ENCODE data around the gene DCANP1. TPM values are rescaled to one million over a fixed set of nuclear protein-coding genes. Genes with fewer than 3 reads are reported as not detected.
A peak's percentile ranks its signal among the peaks of the same experiment; 100 is the strongest.

The DCANP1 gene
- total RNA-seq, 6 experiments from 2014 or later = not detected

DNA sequence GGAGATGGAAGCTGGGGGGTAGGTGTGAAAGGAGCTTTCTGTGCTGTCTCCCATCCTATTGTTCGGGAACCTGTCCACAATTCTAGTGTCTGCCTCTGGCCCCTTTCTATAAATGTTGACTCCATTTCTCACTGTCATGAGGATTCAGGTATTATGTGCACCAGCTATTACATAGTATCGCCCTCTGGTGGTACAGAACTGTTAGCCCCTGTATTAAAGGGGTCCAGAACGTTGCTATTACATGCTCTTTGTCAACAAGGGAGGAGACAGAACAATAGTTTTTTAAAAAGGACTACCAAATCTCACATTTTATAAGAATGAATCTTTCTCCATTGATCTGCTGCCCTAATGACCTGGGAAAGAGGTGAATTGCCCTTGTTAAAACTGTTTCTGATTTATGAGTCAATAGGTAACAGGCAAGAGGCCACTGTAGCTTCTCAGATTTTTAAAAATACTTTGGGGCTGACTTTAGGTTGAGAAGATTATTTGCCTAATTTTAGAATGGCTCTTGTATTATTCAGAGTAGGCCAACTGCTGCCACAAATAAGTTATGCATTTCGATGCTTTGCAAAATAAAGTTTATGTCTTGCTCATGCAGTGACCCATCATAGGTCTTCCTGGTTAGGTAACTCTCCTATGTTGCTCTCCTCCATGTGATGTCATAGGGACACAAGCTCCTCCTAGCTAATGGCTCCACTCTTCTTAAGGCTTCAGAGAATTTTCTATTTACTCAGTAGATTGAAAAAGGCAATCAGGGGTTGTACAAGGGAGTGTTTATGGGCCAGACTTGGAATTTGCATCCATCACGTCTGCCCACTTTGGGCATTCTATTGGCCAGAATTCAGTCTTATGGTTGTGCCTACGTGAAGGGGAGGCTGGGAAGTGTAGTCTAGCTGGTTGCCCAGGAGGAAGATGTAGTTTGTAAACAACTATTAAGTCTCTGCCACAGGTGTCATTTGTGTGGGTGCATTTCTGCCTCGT lies 20.8 kb downstream of the DCANP1 start:
- TF ChIP-seq, protein P1, sequence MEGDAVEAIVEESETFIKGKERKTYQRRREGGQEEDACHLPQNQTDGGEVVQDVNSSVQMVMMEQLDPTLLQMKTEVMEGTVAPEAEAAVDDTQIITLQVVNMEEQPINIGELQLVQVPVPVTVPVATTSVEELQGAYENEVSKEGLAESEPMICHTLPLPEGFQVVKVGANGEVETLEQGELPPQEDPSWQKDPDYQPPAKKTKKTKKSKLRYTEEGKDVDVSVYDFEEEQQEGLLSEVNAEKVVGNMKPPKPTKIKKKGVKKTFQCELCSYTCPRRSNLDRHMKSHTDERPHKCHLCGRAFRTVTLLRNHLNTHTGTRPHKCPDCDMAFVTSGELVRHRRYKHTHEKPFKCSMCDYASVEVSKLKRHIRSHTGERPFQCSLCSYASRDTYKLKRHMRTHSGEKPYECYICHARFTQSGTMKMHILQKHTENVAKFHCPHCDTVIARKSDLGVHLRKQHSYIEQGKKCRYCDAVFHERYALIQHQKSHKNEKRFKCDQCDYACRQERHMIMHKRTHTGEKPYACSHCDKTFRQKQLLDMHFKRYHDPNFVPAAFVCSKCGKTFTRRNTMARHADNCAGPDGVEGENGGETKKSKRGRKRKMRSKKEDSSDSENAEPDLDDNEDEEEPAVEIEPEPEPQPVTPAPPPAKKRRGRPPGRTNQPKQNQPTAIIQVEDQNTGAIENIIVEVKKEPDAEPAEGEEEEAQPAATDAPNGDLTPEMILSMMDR (IDR thresholded peaks at IDR 0.05) = peak; percentile 92
- no peaks in the 10 kb centered on the region; the same call in 1 of the 2 replicates for H3K27me3 Mint-ChIP-seq (ENCODE audit: insufficient read depth)
- peak; percentile 62 for DNase-seq
- no peak overlapping the region for H3K27ac Mint-ChIP-seq
- peaks cover 15% of the 10 kb centered on the region for H3K36me3 Mint-ChIP-seq (ENCODE audit: low read depth)
- peaks cover 26% of the 10 kb centered on the region for H3K4me1 Mint-ChIP-seq (ENCODE audit: low read depth)
- H3K4me3 Mint-ChIP-seq = no peak overlapping the region
- peaks cover 16% of the 10 kb centered on the region for H3K9me3 Mint-ChIP-seq

DNA sequence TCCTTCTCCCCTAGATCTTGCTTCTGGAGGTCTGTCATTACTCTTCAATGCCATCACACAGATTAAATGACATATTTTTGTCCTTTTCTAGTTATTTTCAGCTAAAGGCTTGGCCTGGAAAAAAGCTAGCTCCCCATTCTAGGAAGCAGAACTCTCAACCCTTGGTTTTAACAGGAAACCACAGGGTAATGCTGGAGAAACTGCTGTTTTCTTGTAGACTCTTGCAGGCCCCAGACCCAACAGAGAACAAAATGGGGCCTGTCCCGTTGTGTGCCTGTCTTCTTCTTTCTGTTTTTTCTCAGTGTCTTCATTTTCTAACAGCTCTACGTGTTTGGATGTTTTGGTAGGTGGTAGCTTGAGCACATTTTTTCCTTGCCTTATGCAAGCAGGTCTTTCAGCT lies 21.5 kb downstream of the DCANP1 start:
- H3K36me3 Mint-ChIP-seq (ENCODE audit: low read depth) = peaks cover 15% of the 10 kb centered on the region
- peaks cover 16% of the 10 kb centered on the region for H3K9me3 Mint-ChIP-seq
- H3K4me1 Mint-ChIP-seq (ENCODE audit: low read depth) = peaks cover 26% of the 10 kb centered on the region
- H3K27ac Mint-ChIP-seq = no peak overlapping the region
- DNase-seq = no peak
- no peaks in the 10 kb centered on the region; the same call in 1 of the 2 replicates for H3K27me3 Mint-ChIP-seq (ENCODE audit: insufficient read depth)
- TF ChIP-seq, protein P1 (IDR thresholded peaks at IDR 0.05) = no peak
- no peak overlapping the region for H3K4me3 Mint-ChIP-seq

DNA sequence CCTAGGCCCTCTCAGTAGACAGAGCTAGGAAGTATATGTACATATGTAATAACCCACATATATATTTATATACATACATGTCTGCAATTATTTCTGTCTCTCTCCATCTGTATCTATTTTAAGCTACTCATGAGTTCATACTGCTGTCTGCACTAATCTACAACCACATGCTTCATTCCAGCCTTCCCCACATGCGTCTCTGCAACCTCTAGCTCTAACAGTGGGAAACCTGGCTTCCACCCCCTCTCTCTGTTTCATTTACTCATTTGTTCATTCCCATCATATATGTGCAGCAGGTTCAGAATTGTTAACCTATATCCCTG lies 23.3 kb downstream of the DCANP1 start:
- Mint-ChIP-seq H3K36me3 (ENCODE audit: low read depth) (peaks cover 8% of the 10 kb centered on the region), H3K27ac (no peak overlapping the region), H3K9me3 (peaks cover 14% of the 10 kb centered on the region), H3K27me3 (ENCODE audit: insufficient read depth) (peaks cover 3% of the 10 kb centered on the region), H3K4me3 (no peak overlapping the region), H3K4me1 (ENCODE audit: low read depth) (peaks cover 26% of the 10 kb centered on the region)
- DNase-seq = no peak
- TF ChIP-seq, protein P1 (IDR thresholded peaks at IDR 0.05) = no peak

DNA sequence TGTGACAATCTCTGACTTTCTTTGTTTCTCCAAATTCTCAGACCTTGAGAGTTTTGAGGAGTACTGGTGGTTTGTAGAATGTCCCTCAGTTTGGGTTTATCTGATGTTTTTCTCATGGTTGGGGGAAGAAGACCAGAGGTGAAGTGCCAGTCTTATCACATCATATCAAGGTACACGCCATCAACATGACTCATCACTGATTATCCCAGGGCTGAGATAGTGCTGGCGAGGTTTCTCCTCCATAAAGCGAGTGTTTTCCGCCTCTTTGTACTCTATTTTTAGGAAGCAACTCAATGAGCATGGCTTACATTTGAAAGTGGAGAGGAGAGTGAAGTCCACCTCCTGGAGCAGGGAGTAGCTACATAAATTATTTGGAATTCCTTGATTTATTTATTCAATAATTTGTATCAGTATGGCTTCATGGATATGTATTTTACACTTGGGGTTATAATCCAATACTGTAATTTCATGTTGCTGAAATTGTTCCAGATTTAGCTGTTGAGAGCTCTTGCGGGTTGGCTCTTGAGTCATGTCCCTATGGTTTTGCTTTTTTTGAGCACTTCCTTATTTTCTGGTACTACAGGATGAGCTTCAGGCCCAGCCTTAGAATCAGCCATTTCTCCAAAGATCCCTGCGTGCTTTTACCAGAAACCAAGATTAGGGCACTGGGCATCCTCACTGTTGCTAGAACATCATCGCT lies 23.9 kb downstream of the DCANP1 start:
- H3K4me3 Mint-ChIP-seq = no peak overlapping the region
- peaks cover 7% of the 10 kb centered on the region for H3K27me3 Mint-ChIP-seq (ENCODE audit: insufficient read depth)
- H3K4me1 Mint-ChIP-seq (ENCODE audit: low read depth) = peaks cover 26% of the 10 kb centered on the region
- peaks cover 3% of the 10 kb centered on the region for H3K36me3 Mint-ChIP-seq (ENCODE audit: low read depth)
- DNase-seq = no peak
- TF ChIP-seq, protein P1 (IDR thresholded peaks at IDR 0.05) = no peak
- H3K9me3 Mint-ChIP-seq = peaks cover 9% of the 10 kb centered on the region
- H3K27ac Mint-ChIP-seq = no peak overlapping the region

DNA sequence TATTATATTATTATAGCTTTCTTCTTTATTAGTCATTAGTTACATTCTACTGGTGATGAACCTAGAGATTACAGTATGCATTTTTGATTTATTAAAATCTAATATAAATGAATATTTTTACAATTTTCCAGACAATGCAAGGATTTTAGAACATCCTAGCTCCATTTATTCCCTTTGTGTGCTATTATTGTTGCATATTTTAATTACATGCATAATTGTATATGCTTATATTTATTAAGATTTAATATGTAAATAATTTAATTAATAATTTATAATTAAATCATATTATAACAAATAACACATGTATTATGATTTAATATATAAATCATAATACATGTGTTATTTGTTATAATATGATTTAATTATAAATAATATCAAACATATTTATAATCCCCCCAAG lies 24.7 kb downstream of the DCANP1 start:
- H3K4me1 Mint-ChIP-seq (ENCODE audit: low read depth) = peaks cover 26% of the 10 kb centered on the region
- no peak overlapping the region for H3K27ac Mint-ChIP-seq
- no peaks in the 10 kb centered on the region; the same call in 1 of the 2 replicates for H3K36me3 Mint-ChIP-seq (ENCODE audit: low read depth)
- peaks cover 6% of the 10 kb centered on the region; the same call in 1 of the 2 replicates for H3K9me3 Mint-ChIP-seq
- H3K4me3 Mint-ChIP-seq = no peak overlapping the region
- TF ChIP-seq, protein P1 (IDR thresholded peaks at IDR 0.05) = no peak
- no peak for DNase-seq
- H3K27me3 Mint-ChIP-seq (ENCODE audit: insufficient read depth) = peaks cover 12% of the 10 kb centered on the region

Data from HFFc6 (cell line).